ENCODE data around the gene LMTK3.

LMTK3 gene

GRCh38 chr19:48443256-48443655 lies 68.4 kb downstream of the LMTK3 start:
- Histone ChIP-seq H3K27me3 (ENCODE audit: control insufficient read depth, low read length) (no peaks in the 10 kb centered on the region), H4K20me1 (ENCODE audit: control insufficient read depth, insufficient read depth, low read depth, low read length) (peaks cover 5% of the 10 kb centered on the region; the same call in 1 of the 2 replicates), H3K27ac (ENCODE audit: low read depth, low read length) (no peak overlapping the region), H3K4me2 (ENCODE audit: low read length) (no peak overlapping the region), H3F3A (ENCODE audit: control insufficient read depth, insufficient read depth) (peaks cover 5% of the 10 kb centered on the region; the same call in 1 of the 2 replicates), H3K4me1 (ENCODE audit: control insufficient read depth, low read length) (peaks cover 25% of the 10 kb centered on the region), H3K9me3 (ENCODE audit: control insufficient read depth, insufficient read depth, low read length) (no peaks in the 10 kb centered on the region), H3K79me2 (ENCODE audit: control insufficient read depth, low read length) (peaks cover 28% of the 10 kb centered on the region), H3K9me2 (replicated peaks; ENCODE audit: control insufficient read depth, low read length) (no peaks in the 10 kb centered on the region), H3K4me3 (ENCODE audit: low read length) (no peak overlapping the region), H3K36me3 (ENCODE audit: control insufficient read depth, low read length) (peaks cover 17% of the 10 kb centered on the region)
- TF ChIP-seq EZH2phosphoT487 (IDR thresholded peaks at IDR 0.05; ENCODE audit: borderline replicate concordance, low read length), result no peak
- TF ChIP-seq, protein P1, sequence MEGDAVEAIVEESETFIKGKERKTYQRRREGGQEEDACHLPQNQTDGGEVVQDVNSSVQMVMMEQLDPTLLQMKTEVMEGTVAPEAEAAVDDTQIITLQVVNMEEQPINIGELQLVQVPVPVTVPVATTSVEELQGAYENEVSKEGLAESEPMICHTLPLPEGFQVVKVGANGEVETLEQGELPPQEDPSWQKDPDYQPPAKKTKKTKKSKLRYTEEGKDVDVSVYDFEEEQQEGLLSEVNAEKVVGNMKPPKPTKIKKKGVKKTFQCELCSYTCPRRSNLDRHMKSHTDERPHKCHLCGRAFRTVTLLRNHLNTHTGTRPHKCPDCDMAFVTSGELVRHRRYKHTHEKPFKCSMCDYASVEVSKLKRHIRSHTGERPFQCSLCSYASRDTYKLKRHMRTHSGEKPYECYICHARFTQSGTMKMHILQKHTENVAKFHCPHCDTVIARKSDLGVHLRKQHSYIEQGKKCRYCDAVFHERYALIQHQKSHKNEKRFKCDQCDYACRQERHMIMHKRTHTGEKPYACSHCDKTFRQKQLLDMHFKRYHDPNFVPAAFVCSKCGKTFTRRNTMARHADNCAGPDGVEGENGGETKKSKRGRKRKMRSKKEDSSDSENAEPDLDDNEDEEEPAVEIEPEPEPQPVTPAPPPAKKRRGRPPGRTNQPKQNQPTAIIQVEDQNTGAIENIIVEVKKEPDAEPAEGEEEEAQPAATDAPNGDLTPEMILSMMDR (IDR thresholded peaks at IDR 0.05; ENCODE audit: low read depth, low read length, poor library complexity, severe bottlenecking), result no peak

DNA sequence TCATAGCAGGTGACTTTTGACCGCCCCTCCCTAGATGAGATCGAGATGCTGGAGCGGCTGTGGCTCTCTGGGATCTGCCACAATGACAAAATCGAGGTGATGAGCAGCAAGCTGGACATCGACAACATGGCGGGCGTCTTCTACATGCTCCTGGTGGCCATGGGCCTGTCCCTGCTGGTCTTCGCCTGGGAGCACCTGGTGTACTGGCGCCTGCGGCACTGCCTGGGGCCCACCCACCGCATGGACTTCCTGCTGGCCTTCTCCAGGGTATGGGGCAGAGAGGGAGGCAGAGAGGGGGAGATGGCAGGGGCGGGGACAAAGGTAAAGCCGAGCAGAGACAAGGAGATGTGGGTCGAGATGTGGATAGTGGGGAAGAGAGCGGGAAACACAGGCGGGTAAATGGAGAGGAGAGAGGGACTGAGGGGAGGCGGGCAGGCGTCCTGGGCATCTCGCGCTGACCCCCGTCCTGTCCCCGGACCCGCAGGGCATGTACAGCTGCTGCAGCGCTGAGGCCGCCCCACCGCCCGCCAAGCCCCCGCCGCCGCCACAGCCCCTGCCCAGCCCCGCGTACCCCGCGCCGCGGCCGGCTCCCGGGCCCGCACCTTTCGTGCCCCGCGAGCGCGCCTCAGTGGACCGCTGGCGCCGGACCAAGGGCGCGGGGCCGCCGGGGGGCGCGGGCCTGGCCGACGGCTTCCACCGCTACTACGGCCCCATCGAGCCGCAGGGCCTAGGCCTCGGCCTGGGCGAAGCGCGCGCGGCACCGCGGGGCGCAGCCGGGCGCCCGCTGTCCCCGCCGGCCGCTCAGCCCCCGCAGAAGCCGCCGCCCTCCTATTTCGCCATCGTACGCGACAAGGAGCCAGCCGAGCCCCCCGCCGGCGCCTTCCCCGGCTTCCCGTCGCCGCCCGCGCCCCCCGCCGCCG lies 69.3 kb downstream of the LMTK3 start:
- TF ChIP-seq, protein P1 (IDR thresholded peaks at IDR 0.05; ENCODE audit: low read depth, low read length, poor library complexity, severe bottlenecking), result no peak
- no peak for TF ChIP-seq EZH2phosphoT487 (IDR thresholded peaks at IDR 0.05; ENCODE audit: borderline replicate concordance, low read length)
- H3K4me2 ChIP-seq (ENCODE audit: low read length), result no peak overlapping the region
- no peaks in the 10 kb centered on the region for H3K27me3 ChIP-seq (ENCODE audit: control insufficient read depth, low read length)
- H4K20me1 ChIP-seq (ENCODE audit: control insufficient read depth, insufficient read depth, low read depth, low read length), result peaks cover 3% of the 10 kb centered on the region; the same call in 1 of the 2 replicates
- peaks cover 5% of the 10 kb centered on the region; the same call in 1 of the 2 replicates for H3F3A ChIP-seq (ENCODE audit: control insufficient read depth, insufficient read depth)
- no peaks in the 10 kb centered on the region for H3K9me2 ChIP-seq (replicated peaks; ENCODE audit: control insufficient read depth, low read length)
- H3K4me3 ChIP-seq (ENCODE audit: low read length), result no peak overlapping the region
- peaks cover 22% of the 10 kb centered on the region for H3K4me1 ChIP-seq (ENCODE audit: control insufficient read depth, low read length)
- H3K79me2 ChIP-seq (ENCODE audit: control insufficient read depth, low read length), result peaks cover 19% of the 10 kb centered on the region
- no peaks in the 10 kb centered on the region for H3K9me3 ChIP-seq (ENCODE audit: control insufficient read depth, insufficient read depth, low read length)
- peaks cover 8% of the 10 kb centered on the region for H3K36me3 ChIP-seq (ENCODE audit: control insufficient read depth, low read length)
- no peak overlapping the region for H3K27ac ChIP-seq (ENCODE audit: low read depth, low read length)

DNA sequence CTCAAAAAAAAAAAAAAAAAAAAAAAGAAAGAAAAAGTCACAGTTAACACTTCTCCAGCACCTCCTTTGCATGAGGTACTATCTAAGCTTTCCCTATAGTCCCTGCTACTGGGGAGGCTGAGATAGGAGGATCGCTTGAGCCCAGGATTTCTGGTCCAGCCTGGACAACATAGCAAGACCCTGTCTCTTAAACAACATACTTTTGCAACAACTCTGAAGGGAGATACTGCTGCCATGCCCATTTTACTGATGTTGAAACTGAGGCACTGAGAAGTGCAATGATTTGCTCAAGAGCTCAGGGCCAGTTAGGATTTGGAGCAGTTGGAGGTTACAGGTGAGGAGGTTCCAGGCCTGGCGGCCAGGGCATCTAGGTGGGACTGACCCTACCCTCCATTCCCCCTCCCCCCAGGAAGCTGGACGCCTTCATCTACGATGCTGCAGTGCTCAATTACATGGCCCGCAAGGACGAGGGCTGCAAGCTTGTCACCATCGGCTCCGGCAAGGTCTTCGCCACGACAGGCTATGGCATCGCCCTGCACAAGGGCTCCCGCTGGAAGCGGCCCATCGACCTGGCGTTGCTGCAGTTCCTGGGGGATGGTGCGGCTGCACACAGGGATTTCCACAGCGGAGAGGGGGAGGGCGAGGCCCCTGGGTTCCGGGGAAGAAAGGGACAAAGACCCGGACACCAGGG lies 70.1 kb downstream of the LMTK3 start:
- H3F3A ChIP-seq (ENCODE audit: control insufficient read depth, insufficient read depth), result peaks cover 5% of the 10 kb centered on the region; the same call in 1 of the 2 replicates
- H3K36me3 ChIP-seq (ENCODE audit: control insufficient read depth, low read length), result peaks cover 3% of the 10 kb centered on the region
- H3K79me2 ChIP-seq (ENCODE audit: control insufficient read depth, low read length), result peaks cover 10% of the 10 kb centered on the region
- H3K4me1 ChIP-seq (ENCODE audit: control insufficient read depth, low read length), result peaks cover 15% of the 10 kb centered on the region
- H3K27ac ChIP-seq (ENCODE audit: low read depth, low read length), result no peak overlapping the region
- no peaks in the 10 kb centered on the region for H3K9me2 ChIP-seq (replicated peaks; ENCODE audit: control insufficient read depth, low read length)
- TF ChIP-seq, protein P1 (IDR thresholded peaks at IDR 0.05; ENCODE audit: low read depth, low read length, poor library complexity, severe bottlenecking), result no peak
- TF ChIP-seq EZH2phosphoT487 (IDR thresholded peaks at IDR 0.05; ENCODE audit: borderline replicate concordance, low read length), result no peak
- no peak overlapping the region for H3K4me2 ChIP-seq (ENCODE audit: low read length)
- no peak overlapping the region for H3K4me3 ChIP-seq (ENCODE audit: low read length)
- H3K27me3 ChIP-seq (ENCODE audit: control insufficient read depth, low read length), result no peaks in the 10 kb centered on the region
- H3K9me3 ChIP-seq (ENCODE audit: control insufficient read depth, insufficient read depth, low read length), result no peaks in the 10 kb centered on the region
- peaks cover 1% of the 10 kb centered on the region; the same call in 1 of the 2 replicates for H4K20me1 ChIP-seq (ENCODE audit: control insufficient read depth, insufficient read depth, low read depth, low read length)
